Prostate gland (tissue), 2 donors: Measurements from ENCODE around the gene GLG1. TPM values are rescaled to one million over a fixed set of nuclear protein-coding genes. Genes with fewer than 3 reads are reported as not detected.

Experiments used
- DNase-seq: peaks from one replicate; pipeline ENCODE4 v3.0.0-alpha.2; 2019; ENCODE audit warnings: low spot score
- H3K27ac ChIP-seq, 2 donors: fragments of 200-600 bp; sonication (generic); 2 replicates each; pipeline ENCODE4 v1.5.1; 2017 to 2019
- H3K27me3 ChIP-seq: fragments of 200-600 bp; sonication (generic); replicated peaks from 2 replicates; pipeline ENCODE4 v1.5.1; 2019; ENCODE audit not compliant: insufficient read depth
- H3K36me3 ChIP-seq, 2 donors: fragments of 200-600 bp; sonication (generic); 1 replicate in 1 of 2; 2 replicates in 1 of 2; pipeline versions ENCODE4 v1.5.1 to v1.8.1; 2017 to 2019
- H3K4me1 ChIP-seq: fragments of 200-600 bp; sonication (generic); replicated peaks from 2 replicates; pipeline ENCODE4 v1.5.1; 2019
- H3K4me3 ChIP-seq, 2 donors: fragments of 200-600 bp; sonication (generic); 2 replicates each; pipeline ENCODE4 v1.5.1; 2017 to 2019
- H3K9me3 ChIP-seq: fragments of 200-600 bp; sonication (generic); 2 replicates; pipeline ENCODE4 v1.5.1; 2017
- POLR2A ChIP-seq: fragments of 450-650 bp; IDR thresholded peaks from one replicate; pipeline ENCODE4 v1.6.1; 2016; ENCODE audit warnings: antibody characterized with exemption, mild to moderate bottlenecking
- POLR2AphosphoS5 ChIP-seq: sonication (generic); formaldehyde crosslinking; IDR thresholded peaks from one replicate; pipeline ENCODE4 v1.6.1; 2017; ENCODE audit warnings: antibody characterized with exemption
- WGBS: methylation state at CpG from one replicate; pipeline ENCODE4 v1.1.5; 2018; 5-methylcytosine and 5-hydroxymethylcytosine counted together
- intact Hi-C: fragments of 100-400 bp; cut with DNase I; formaldehyde crosslinking; loops from one replicate; pipeline ENCODE4 v1.14.2; 2022
- total RNA-seq, 2 donors: library from RNA; depleted of rRNA; stranded (reverse); fragments of >200 nt; gene quantifications; one replicate each; pipeline ENCODE4 v1.1.0, GENCODE V29; 2016
- TF ChIP-seq, protein P1 (sequence below), 4 experiments: fragments of 200-600 bp in 2 of 4; fragments of 450-650 bp in 2 of 4; sonication (generic) in 2 of 4; IDR thresholded peaks; 1 replicate in 3 of 4; 2 replicates in 1 of 4; pipeline ENCODE4 v1.5.1; 2016 to 2019; ENCODE audit warnings: antibody characterized with exemption in 4 of 4, mild to moderate bottlenecking in 2 of 4, moderate library complexity in 2 of 4

The GLG1 gene
- total RNA-seq, 2 donors from 2014 or later: 135 to 189 TPM

DNA sequence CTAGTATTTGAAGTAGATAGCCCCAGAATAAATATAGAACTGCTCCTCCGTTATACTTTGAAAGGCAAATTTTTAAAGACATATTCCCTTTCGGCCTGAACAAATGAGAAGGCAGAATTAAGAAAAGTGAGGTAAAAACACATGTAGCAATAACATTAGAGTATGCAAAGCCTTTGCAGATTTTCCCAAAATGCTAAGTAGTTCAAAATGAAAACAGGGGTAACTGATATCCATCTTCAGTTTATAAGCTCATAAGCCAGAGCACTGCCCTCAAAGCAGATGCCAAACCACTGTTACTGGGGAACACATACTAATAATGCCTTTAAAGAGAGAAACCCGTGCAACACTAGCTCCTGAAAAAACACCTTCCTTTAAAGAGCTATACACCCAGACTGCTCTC lies 134.4 kb downstream of the GLG1 start:
- Histone ChIP-seq H3K4me3 (no peak overlapping the region), H3K36me3 (peaks cover 4 to 11% of the 10 kb centered on the region in 2 donors), H3K9me3 (no peaks in the 10 kb centered on the region), H3K27ac (no peak overlapping the region), H3K27me3 (no peaks in the 10 kb centered on the region), H3K4me1 (no peaks in the 10 kb centered on the region)
- no peak for DNase-seq
- intact Hi-C loops: no loop called here
- WGBS: 41% methylated on average over 3 of the region's 3 CpGs
- TF ChIP-seq POLR2AphosphoS5 (no peak), POLR2A (no peak)
- TF ChIP-seq, protein P1, sequence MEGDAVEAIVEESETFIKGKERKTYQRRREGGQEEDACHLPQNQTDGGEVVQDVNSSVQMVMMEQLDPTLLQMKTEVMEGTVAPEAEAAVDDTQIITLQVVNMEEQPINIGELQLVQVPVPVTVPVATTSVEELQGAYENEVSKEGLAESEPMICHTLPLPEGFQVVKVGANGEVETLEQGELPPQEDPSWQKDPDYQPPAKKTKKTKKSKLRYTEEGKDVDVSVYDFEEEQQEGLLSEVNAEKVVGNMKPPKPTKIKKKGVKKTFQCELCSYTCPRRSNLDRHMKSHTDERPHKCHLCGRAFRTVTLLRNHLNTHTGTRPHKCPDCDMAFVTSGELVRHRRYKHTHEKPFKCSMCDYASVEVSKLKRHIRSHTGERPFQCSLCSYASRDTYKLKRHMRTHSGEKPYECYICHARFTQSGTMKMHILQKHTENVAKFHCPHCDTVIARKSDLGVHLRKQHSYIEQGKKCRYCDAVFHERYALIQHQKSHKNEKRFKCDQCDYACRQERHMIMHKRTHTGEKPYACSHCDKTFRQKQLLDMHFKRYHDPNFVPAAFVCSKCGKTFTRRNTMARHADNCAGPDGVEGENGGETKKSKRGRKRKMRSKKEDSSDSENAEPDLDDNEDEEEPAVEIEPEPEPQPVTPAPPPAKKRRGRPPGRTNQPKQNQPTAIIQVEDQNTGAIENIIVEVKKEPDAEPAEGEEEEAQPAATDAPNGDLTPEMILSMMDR (IDR thresholded peaks at IDR 0.05): no peak

- peaks cover 4 to 11% of the 10 kb centered on the region in 2 donors for H3K36me3 ChIP-seq
- WGBS: 74% methylated on average over 3 of the region's 3 CpGs
- no peak for DNase-seq
- no peak overlapping the region for H3K4me3 ChIP-seq
- no peaks in the 10 kb centered on the region for H3K4me1 ChIP-seq
- H3K27me3 ChIP-seq: no peaks in the 10 kb centered on the region
- H3K9me3 ChIP-seq: no peaks in the 10 kb centered on the region
- TF ChIP-seq, protein P1 (IDR thresholded peaks at IDR 0.05): no peak
- TF ChIP-seq POLR2A: no peak
- TF ChIP-seq POLR2AphosphoS5: no peak
- H3K27ac ChIP-seq: no peak overlapping the region
- intact Hi-C loops: no loop called here
Measured at GRCh38 chr16:74472010-74472409, 134.9 kb downstream of the GLG1 start.

DNA sequence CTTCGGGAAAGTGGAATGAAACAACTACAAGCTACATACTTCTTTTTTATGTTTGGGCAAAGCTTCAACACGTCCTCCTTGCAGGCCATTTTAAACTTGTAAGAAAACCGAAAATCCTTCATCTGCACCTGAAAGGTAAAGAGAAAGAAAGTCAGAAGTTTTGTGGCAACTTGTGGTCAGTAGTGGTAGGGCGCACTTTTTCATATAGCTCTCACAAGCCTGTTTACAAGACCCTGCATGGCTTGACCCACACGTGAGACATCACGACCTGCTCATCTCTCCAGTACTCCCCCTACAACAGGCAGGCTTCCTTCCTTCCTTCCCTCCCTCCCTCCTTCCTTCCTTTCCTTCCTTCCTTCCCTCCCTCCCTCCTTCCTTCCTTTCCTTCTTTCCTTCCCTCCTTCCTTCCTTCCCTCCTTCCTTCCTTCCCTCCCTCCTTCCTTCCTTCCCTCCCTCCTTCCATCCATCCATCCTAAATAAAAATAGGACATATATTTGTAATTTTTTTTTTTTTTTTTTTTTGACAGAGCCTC lies 136.9 kb downstream of the GLG1 start:
- no peak for DNase-seq
- Histone ChIP-seq H3K36me3 (peaks cover 4 to 22% of the 10 kb centered on the region in 2 donors), H3K27me3 (no peaks in the 10 kb centered on the region), H3K9me3 (no peaks in the 10 kb centered on the region), H3K4me3 (no peak overlapping the region), H3K27ac (no peak overlapping the region), H3K4me1 (no peaks in the 10 kb centered on the region)
- WGBS: 68% methylated on average over 6 of the region's 6 CpGs
- no peak for TF ChIP-seq POLR2A
- TF ChIP-seq, protein P1 (IDR thresholded peaks at IDR 0.05): no peak
- no peak for TF ChIP-seq POLR2AphosphoS5
- intact Hi-C loops: no loop called here

GRCh38 chr16:74468807-74469525 lies 137.9 kb downstream of the GLG1 start:
- 82% methylated on average over 9 of the region's 9 CpGs for WGBS
- no peak for DNase-seq
- intact Hi-C loops: no loop called here
- no peaks in the 10 kb centered on the region for H3K27me3 ChIP-seq
- no peak overlapping the region for H3K4me3 ChIP-seq
- TF ChIP-seq, protein P1 (IDR thresholded peaks at IDR 0.05): no peak
- no peak for TF ChIP-seq POLR2A
- TF ChIP-seq POLR2AphosphoS5: no peak
- no peaks in the 10 kb centered on the region for H3K9me3 ChIP-seq
- H3K36me3 ChIP-seq: peaks cover 4 to 23% of the 10 kb centered on the region in 2 donors
- H3K4me1 ChIP-seq: no peaks in the 10 kb centered on the region
- no peak overlapping the region for H3K27ac ChIP-seq

DNA sequence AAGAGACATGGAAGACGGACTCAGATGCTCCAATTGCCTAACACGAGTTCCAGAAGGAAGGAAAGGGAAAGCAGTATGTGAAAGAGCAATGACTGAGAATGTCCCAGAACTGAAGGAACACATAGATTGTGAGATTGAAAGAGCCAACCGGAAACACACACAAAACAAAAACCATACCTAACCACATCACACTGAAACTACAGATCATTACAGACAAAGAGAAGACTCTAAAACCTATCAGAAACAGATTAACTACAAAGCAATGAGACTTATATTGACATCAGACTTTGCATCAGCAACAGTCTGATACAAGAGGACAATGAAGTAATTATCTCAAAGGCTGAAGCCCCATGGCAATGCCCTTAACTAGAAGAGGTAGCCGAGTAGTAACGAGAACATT lies 140.0 kb downstream of the GLG1 start:
- TF ChIP-seq POLR2A: no peak
- peaks cover 4 to 23% of the 10 kb centered on the region in 2 donors for H3K36me3 ChIP-seq
- intact Hi-C loops: no loop called here

More for the DNA sequence above, 140.0 kb downstream of the GLG1 start:
- Histone ChIP-seq H3K27me3 (no peaks in the 10 kb centered on the region), H3K4me3 (no peak overlapping the region), H3K4me1 (no peaks in the 10 kb centered on the region), H3K9me3 (no peaks in the 10 kb centered on the region), H3K27ac (no peak overlapping the region)
- DNase-seq: no peak
- WGBS: 89% methylated on average over 5 of the region's 5 CpGs
